Lung (tissue), 12 donors: ENCODE measurements around the gene NPB. TPM values are rescaled to one million over a fixed set of nuclear protein-coding genes. Genes with fewer than 3 reads are reported as not detected.

Experiments
- ATAC-seq: fragments of 200-7000 bp; cut with Tn5 transposase; one replicate; pipeline ENCODE4 v1.9.1; 2020; ENCODE audit warnings: moderate number of reproducible peaks; ENCODE audit not compliant: insufficient read depth, low FRiP score
- DNase-seq, 3 donors: peaks; one replicate each; pipeline ENCODE4 v3.0.0-alpha.2; 2013 to 2017
- H3K27ac ChIP-seq, 2 donors: one replicate each; pipeline ENCODE4 v1.5.1; 2013; ENCODE audit warnings: mild to moderate bottlenecking in 2 of 2, moderate library complexity in 2 of 2, control low read depth in 1 of 2, inconsistent platforms in 1 of 2, low read depth in 1 of 2, low read length in 1 of 2
- H3K27me3 ChIP-seq, 3 donors: one replicate each; pipeline ENCODE4 v1.5.1; 2013; ENCODE audit warnings: low read length in 2 of 3; ENCODE audit not compliant: control insufficient read depth in 3 of 3, insufficient read depth in 3 of 3
- H3K36me3 ChIP-seq, 4 donors: one replicate each; pipeline ENCODE4 v1.5.1; 2013; ENCODE audit warnings: low read length in 4 of 4, mild to moderate bottlenecking in 1 of 4, moderate library complexity in 1 of 4; ENCODE audit not compliant: control insufficient read depth in 4 of 4, insufficient read depth in 4 of 4
- H3K4me1 ChIP-seq, 5 donors: one replicate each; pipeline ENCODE4 v1.5.1; 2013; ENCODE audit warnings: low read length in 5 of 5, mild to moderate bottlenecking in 2 of 5, moderate library complexity in 1 of 5; ENCODE audit not compliant: control insufficient read depth in 5 of 5, insufficient read depth in 5 of 5
- H3K4me3 ChIP-seq: one replicate; pipeline ENCODE4 v1.5.1; 2013; ENCODE audit warnings: mild to moderate bottlenecking, control low read depth, moderate library complexity
- H3K9ac ChIP-seq, 2 donors: one replicate each; pipeline ENCODE4 v1.5.1; 2013; ENCODE audit warnings: low read length in 2 of 2, control low read depth in 1 of 2; ENCODE audit not compliant: insufficient read depth in 1 of 2
- H3K9me3 ChIP-seq, 4 donors: one replicate each; pipeline ENCODE4 v1.5.1; 2013; ENCODE audit warnings: low read length in 3 of 4, mild to moderate bottlenecking in 1 of 4, moderate library complexity in 1 of 4; ENCODE audit not compliant: control insufficient read depth in 4 of 4, insufficient read depth in 3 of 4
- CTCF ChIP-seq: IDR thresholded peaks from 2 replicates; pipeline ENCODE4 v1.5.1; 2012; ENCODE audit warnings: mild to moderate bottlenecking; ENCODE audit errors: control extremely low read depth, extremely low read depth
- WGBS, 2 donors: extraction: QIAGEN DNeasy Blood & Tissue Kit; methylation state at CpG; one replicate each; pipeline ENCODE4 v1.1.7; 2013; 5-methylcytosine and 5-hydroxymethylcytosine counted together
- polyA plus RNA-seq, 2 donors: library from polyadenylated mRNA; stranded (reverse); fragments of 200-250 nt; gene quantifications; one replicate each; pipeline ENCODE4 v1.2.1, GENCODE V29; 2013
- total RNA-seq, 2 donors: library from RNA; depleted of rRNA in 1 of 2; stranded (reverse); fragments of >200 nt in 1 of 2; gene quantifications; one replicate each; pipeline ENCODE4 v1.2.1, GENCODE V29; 2014 to 2021
- donor health status: control.
- donor health status: control.
- donor health status: Bipolar disorder and iron deficiency.
- donor health status: healthy.
- donor health status: DM: yes; HTN: yes; CAD: no.

The NPB gene
- total and polyA plus RNA-seq, 4 donors: 0.41 to 0.55 (median 0.46) TPM

GRCh38 chr17:81909966-81910839 is 8.2 kb downstream of the NPB start:
- TF ChIP-seq CTCF: no peak
- H3K4me1 ChIP-seq: peaks cover 0 to 9% (median 5%) of the 10 kb centered on the region in 5 donors
- H3K9ac ChIP-seq: no peak overlapping the region
- no peaks in the 10 kb centered on the region for H3K9me3 ChIP-seq
- peak overlapping the region in 1 of 2 donors; percentile 77 for H3K27ac ChIP-seq
- H3K27me3 ChIP-seq: no peaks in the 10 kb centered on the region
- WGBS, 2 donors: 36 to 37% methylated on average over 23 of the region's 23 CpGs
- H3K4me3 ChIP-seq: peak overlapping the region; percentile 76
- H3K36me3 ChIP-seq: peaks cover 5 to 60% (median 13%) of the 10 kb centered on the region in 4 donors
- ATAC-seq (no peak), DNase-seq (no peak)

- DNase-seq (no peak), ATAC-seq (no peak)
- peak overlapping the region; percentile 76 for H3K4me3 ChIP-seq
- no peak overlapping the region for H3K9ac ChIP-seq
- H3K36me3 ChIP-seq: peaks cover 5 to 64% (median 13%) of the 10 kb centered on the region in 4 donors
- 0% methylated on average over 30 to 55 of the region's 55 CpGs for WGBS, 2 donors
- no peaks in the 10 kb centered on the region for H3K27me3 ChIP-seq
- TF ChIP-seq CTCF: no peak
- H3K4me1 ChIP-seq: peaks cover 0 to 9% (median 5%) of the 10 kb centered on the region in 5 donors
- H3K9me3 ChIP-seq: no peaks in the 10 kb centered on the region
- peak overlapping the region; percentile 62 to 77 for H3K27ac ChIP-seq
Measured at GRCh38 chr17:81910840-81911276, 8.8 kb downstream of the NPB start.

- Histone ChIP-seq H3K9ac (no peak within 1 kb of the TSS), H3K4me1 (peaks cover 0 to 9% (median 5%) of the 10 kb centered on the region in 5 donors), H3K36me3 (peaks cover 5 to 59% (median 13%) of the 10 kb centered on the region in 4 donors), H3K27ac (peak within 1 kb of the TSS; percentile 62 to 77), H3K27me3 (no peaks in the 10 kb centered on the region), H3K4me3 (peak within 1 kb of the TSS; percentile 76), H3K9me3 (no peaks in the 10 kb centered on the region)
- TF ChIP-seq CTCF: no peak
- peak; percentile 89 to 93 (median 93) for DNase-seq
- ATAC-seq: peak; percentile 97
- 3 to 7% methylated on average over 40 to 84 of the region's 84 CpGs for WGBS, 2 donors
Measured at GRCh38 chr17:81911277-81911961, 9.4 kb downstream of the NPB start, which contains the start of gene PCYT2. TSS of gene PCYT2 (minus strand) at chr17:81911399. CDS start at chr17:81911355, 44 bp downstream.
